ENCODE data around the gene TNS3. TPM values are rescaled to one million over a fixed set of nuclear protein-coding genes. Genes with fewer than 3 reads are reported as not detected.

Gene TNS3
- total RNA-seq, 1 donor from 2014 or later, result 43.2 TPM

GRCh38 chr7:47433564-47433895 is 148.4 kb downstream of the TNS3 start:
- intact Hi-C loops (cut with DNase I), result no loop called here
- DNase-seq (no peak), ATAC-seq (ENCODE audit: poor library complexity) (no peak)

- DNase-seq, result no peak
- intact Hi-C loops (cut with DNase I), result no loop called here
- peak; percentile 30 for ATAC-seq (ENCODE audit: poor library complexity)
Measured at GRCh38 chr7:47432671-47433563, 149.0 kb downstream of the TNS3 start.

GRCh38 chr7:47430422-47430821 is 151.5 kb downstream of the TNS3 start:
- intact Hi-C loops (cut with DNase I), result no loop called here
- DNase-seq (no peak), ATAC-seq (ENCODE audit: poor library complexity) (no peak)

GRCh38 chr7:47428768-47429472 is 153.0 kb downstream of the TNS3 start:
- no peak for DNase-seq

GRCh38 chr7:47428052-47428767 is 153.7 kb downstream of the TNS3 start:
- DNase-seq, result no peak
- ATAC-seq (ENCODE audit: poor library complexity), result peak; percentile 20
- intact Hi-C loops (cut with DNase I), result no loop called here

More at GRCh38 chr7:47428768-47429472, 153.0 kb downstream of the TNS3 start:
- ATAC-seq (ENCODE audit: poor library complexity), result no peak
- intact Hi-C loops (cut with DNase I), result no loop called here

GRCh38 chr7:47427051-47427643 is 154.8 kb downstream of the TNS3 start:
- intact Hi-C loops (cut with DNase I), result no loop called here
- ATAC-seq (ENCODE audit: poor library complexity), result peak; percentile 53
- no peak for DNase-seq

GRCh38 chr7:47424523-47424922 is 157.4 kb downstream of the TNS3 start:
- intact Hi-C loops (cut with DNase I), result no loop called here
- DNase-seq (no peak), ATAC-seq (ENCODE audit: poor library complexity) (no peak)

GRCh38 chr7:47423196-47423595 is 158.7 kb downstream of the TNS3 start:
- ATAC-seq (ENCODE audit: poor library complexity), result no peak

GRCh38 chr7:47422611-47423010 is 159.3 kb downstream of the TNS3 start:
- ATAC-seq (ENCODE audit: poor library complexity), result no peak
- no peak for DNase-seq

More at GRCh38 chr7:47423196-47423595, 158.7 kb downstream of the TNS3 start:
- no peak for DNase-seq
- intact Hi-C loops (cut with DNase I), result no loop called here

GRCh38 chr7:47421456-47421855 is 160.5 kb downstream of the TNS3 start:
- intact Hi-C loops (cut with DNase I), result no loop called here
- no peak for DNase-seq
- no peak for ATAC-seq (ENCODE audit: poor library complexity)

More at GRCh38 chr7:47422611-47423010, 159.3 kb downstream of the TNS3 start:
- intact Hi-C loops (cut with DNase I), result no loop called here

- ATAC-seq (ENCODE audit: poor library complexity) (no peak), DNase-seq (no peak)
- intact Hi-C loops (cut with DNase I), result no loop called here
Measured at GRCh38 chr7:47420122-47420780, 161.7 kb downstream of the TNS3 start.

- no peak for ATAC-seq (ENCODE audit: poor library complexity)
- intact Hi-C loops (cut with DNase I), result no loop called here
- DNase-seq, result no peak
Measured at GRCh38 chr7:47419471-47419870, 162.4 kb downstream of the TNS3 start.

- DNase-seq (no peak), ATAC-seq (ENCODE audit: poor library complexity) (no peak)
- intact Hi-C loops (cut with DNase I), result no loop called here
Measured at GRCh38 chr7:47418601-47419309, 163.2 kb downstream of the TNS3 start.

- intact Hi-C loops (cut with DNase I), result no loop called here
- DNase-seq (no peak), ATAC-seq (ENCODE audit: poor library complexity) (no peak)
Measured at GRCh38 chr7:47416492-47417480, 165.1 kb downstream of the TNS3 start.

- DNase-seq (no peak), ATAC-seq (ENCODE audit: poor library complexity) (no peak)
- intact Hi-C loops (cut with DNase I), result no loop called here
Measured at GRCh38 chr7:47415318-47416212, 166.3 kb downstream of the TNS3 start.
